ENCODE results near the gene MS4A10.

GRCh38 chr11:60786811-60787567 is 1.9 kb downstream of the MS4A10 start:
- TF ChIP-seq CTCF (IDR thresholded peaks at IDR 0.05): no peak
- no peak for TF ChIP-seq EP300 (IDR thresholded peaks at IDR 0.05)
- no peak for TF ChIP-seq POLR2A (IDR thresholded peaks at IDR 0.05)
